DND-41 (cell line): Measurements from ENCODE around the gene KLF6.

ENCODE experiments used
- ATAC-seq: fragments of 200-7000 bp; cut with Tn5 transposase; 3 replicates; pipeline ENCODE4 v1.9.1; 2021; ENCODE audit warnings: low read depth; ENCODE audit not compliant: insufficient read depth
- DNase-seq: peaks from one replicate; pipeline ENCODE4 v3.0.0-alpha.2; 2020
- H2AFZ ChIP-seq: 2 replicates; pipeline ENCODE4 v1.6.0; 2012; ENCODE audit warnings: low read depth, low read length
- H3K27ac ChIP-seq: 2 replicates; pipeline ENCODE4 v1.5.1; 2012; ENCODE audit warnings: low read length, inconsistent platforms
- H3K27me3 ChIP-seq: fragments of 200-600 bp; sonication (generic); 2 replicates; pipeline ENCODE4 v1.6.0; 2012; ENCODE audit warnings: low read length, mild to moderate bottlenecking, inconsistent platforms; ENCODE audit not compliant: insufficient read depth, poor library complexity
- H3K36me3 ChIP-seq: 2 replicates; pipeline ENCODE4 v1.5.1; 2012; ENCODE audit warnings: low read length, inconsistent platforms; ENCODE audit not compliant: insufficient read depth
- H3K4me1 ChIP-seq: 2 replicates; pipeline ENCODE4 v1.5.1; 2012; ENCODE audit warnings: mild to moderate bottlenecking, low read length; ENCODE audit not compliant: insufficient read depth
- H3K4me2 ChIP-seq: 2 replicates; pipeline ENCODE4 v1.6.0; 2012; ENCODE audit warnings: mild to moderate bottlenecking, moderate library complexity, low read length, inconsistent platforms; ENCODE audit not compliant: insufficient read depth
- H3K4me3 ChIP-seq, 2 experiments: fragments of 200-600 bp in 1 of 2; shearing (Covaris generic) in 1 of 2; 2 replicates each; pipeline ENCODE4 v1.5.1; 2012 to 2016; ENCODE audit warnings: inconsistent platforms in 2 of 2, low read length in 2 of 2, mild to moderate bottlenecking in 2 of 2, low read depth in 1 of 2, moderate library complexity in 1 of 2
- H3K79me2 ChIP-seq: 2 replicates; pipeline ENCODE4 v1.6.0; 2012; ENCODE audit warnings: low read length, inconsistent platforms; ENCODE audit not compliant: insufficient read depth
- H3K9ac ChIP-seq: 2 replicates; pipeline ENCODE4 v1.6.0; 2012; ENCODE audit warnings: low read depth, mild to moderate bottlenecking, inconsistent platforms, low read length, moderate library complexity
- H3K9me3 ChIP-seq: 2 replicates; pipeline ENCODE4 v1.5.1; 2012; ENCODE audit warnings: low read length, moderate library complexity, mild to moderate bottlenecking, inconsistent platforms; ENCODE audit not compliant: insufficient read depth, severe bottlenecking
- H4K20me1 ChIP-seq: 2 replicates; pipeline ENCODE4 v1.6.0; 2012; ENCODE audit warnings: low read length; ENCODE audit not compliant: insufficient read depth
- EZH2 ChIP-seq: IDR thresholded peaks from 3 replicates; pipeline ENCODE4 v1.6.1; 2012; ENCODE audit warnings: borderline replicate concordance, low read depth, mild to moderate bottlenecking, moderate library complexity, low read length, inconsistent platforms; ENCODE audit not compliant: severe bottlenecking
- TF ChIP-seq, protein P1 (sequence below): IDR thresholded peaks from 2 replicates; pipeline ENCODE4 v1.5.1; 2012; ENCODE audit warnings: borderline replicate concordance, low read length, moderate library complexity, mild to moderate bottlenecking; ENCODE audit not compliant: poor library complexity, severe bottlenecking; ENCODE audit errors: extremely low read depth

Gene KLF6

GRCh38 chr10:3784510-3785250 is at the start of gene KLF6:
Gene KLF6, minus strand, starts transcription at chr10:3785209. Its CDS starts 195 bp downstream, at chr10:3785014.
- peaks cover 51% of the 10 kb centered on the region for H3K36me3 ChIP-seq
- no peak within 1 kb of the TSS for H2AFZ ChIP-seq
- peaks cover 44% of the 10 kb centered on the region for H3K4me1 ChIP-seq
- H3K27me3 ChIP-seq, result no peaks in the 10 kb centered on the region
- H3K4me2 ChIP-seq, result peak within 1 kb of the TSS; percentile 75
- ATAC-seq, result peak; percentile 2
- H3K9ac ChIP-seq, result peak within 1 kb of the TSS; percentile 99
- H3K4me3 ChIP-seq, result peak within 1 kb of the TSS; percentile 88 to 99
- H3K27ac ChIP-seq, result peak within 1 kb of the TSS; percentile 98
- peaks cover 52% of the 10 kb centered on the region for H4K20me1 ChIP-seq
- peak; percentile 54 for DNase-seq
- no peaks in the 10 kb centered on the region for H3K9me3 ChIP-seq
- TF ChIP-seq, protein P1, sequence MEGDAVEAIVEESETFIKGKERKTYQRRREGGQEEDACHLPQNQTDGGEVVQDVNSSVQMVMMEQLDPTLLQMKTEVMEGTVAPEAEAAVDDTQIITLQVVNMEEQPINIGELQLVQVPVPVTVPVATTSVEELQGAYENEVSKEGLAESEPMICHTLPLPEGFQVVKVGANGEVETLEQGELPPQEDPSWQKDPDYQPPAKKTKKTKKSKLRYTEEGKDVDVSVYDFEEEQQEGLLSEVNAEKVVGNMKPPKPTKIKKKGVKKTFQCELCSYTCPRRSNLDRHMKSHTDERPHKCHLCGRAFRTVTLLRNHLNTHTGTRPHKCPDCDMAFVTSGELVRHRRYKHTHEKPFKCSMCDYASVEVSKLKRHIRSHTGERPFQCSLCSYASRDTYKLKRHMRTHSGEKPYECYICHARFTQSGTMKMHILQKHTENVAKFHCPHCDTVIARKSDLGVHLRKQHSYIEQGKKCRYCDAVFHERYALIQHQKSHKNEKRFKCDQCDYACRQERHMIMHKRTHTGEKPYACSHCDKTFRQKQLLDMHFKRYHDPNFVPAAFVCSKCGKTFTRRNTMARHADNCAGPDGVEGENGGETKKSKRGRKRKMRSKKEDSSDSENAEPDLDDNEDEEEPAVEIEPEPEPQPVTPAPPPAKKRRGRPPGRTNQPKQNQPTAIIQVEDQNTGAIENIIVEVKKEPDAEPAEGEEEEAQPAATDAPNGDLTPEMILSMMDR, result peak; percentile 12
- TF ChIP-seq EZH2, result no peak
- H3K79me2 ChIP-seq, result peaks cover 65% of the 10 kb centered on the region

GRCh38 chr10:3834404-3834803 is 49.4 kb upstream of the KLF6 start:
- Histone ChIP-seq H3K4me2 (no peak overlapping the region), H2AFZ (no peak overlapping the region), H3K4me3 (no peak overlapping the region), H3K4me1 (peaks cover 6% of the 10 kb centered on the region), H3K27me3 (no peaks in the 10 kb centered on the region), H3K9me3 (no peaks in the 10 kb centered on the region), H3K27ac (no peak overlapping the region), H3K36me3 (no peaks in the 10 kb centered on the region), H3K79me2 (no peaks in the 10 kb centered on the region), H3K9ac (no peak overlapping the region), H4K20me1 (no peaks in the 10 kb centered on the region)
- ATAC-seq (no peak), DNase-seq (no peak)
- TF ChIP-seq EZH2, result no peak
- TF ChIP-seq, protein P1, result no peak

- no peak overlapping the region for H3K4me3 ChIP-seq
- no peak overlapping the region for H3K27ac ChIP-seq
- ATAC-seq (no peak), DNase-seq (no peak)
- peaks cover 18% of the 10 kb centered on the region for H3K4me1 ChIP-seq
- no peak overlapping the region for H2AFZ ChIP-seq
- H3K27me3 ChIP-seq, result no peaks in the 10 kb centered on the region
- H3K9me3 ChIP-seq, result no peaks in the 10 kb centered on the region
- no peaks in the 10 kb centered on the region for H3K79me2 ChIP-seq
- no peaks in the 10 kb centered on the region for H3K36me3 ChIP-seq
- H4K20me1 ChIP-seq, result no peaks in the 10 kb centered on the region
- TF ChIP-seq, protein P1, result no peak
- no peak for TF ChIP-seq EZH2
- H3K4me2 ChIP-seq, result no peak overlapping the region
- no peak overlapping the region for H3K9ac ChIP-seq
These were observed 48.0 kb upstream of the KLF6 start for GRCh38 chr10:3833046-3833445.
